IMR-90 (cell line): Measurements from ENCODE around the gene PSMA2. TPM values are rescaled to one million over a fixed set of nuclear protein-coding genes. Genes with fewer than 3 reads are reported as not detected.

Source experiments
- ATAC-seq: fragments of 200-7000 bp; cut with Tn5 transposase; 2 replicates; pipeline ENCODE4 v1.9.1; 2020; ENCODE audit warnings: low read depth, mild to moderate bottlenecking, moderate library complexity
- BruUV-seq: library from RNA; stranded (reverse); fragments of 400-500 nt; replicated peaks from 2 replicates; lab custom pipeline; 2021; lab: Mats Ljungman, UMichigan
- CTCF ChIA-PET: fragments of 300-600 bp; formaldehyde crosslinking; extraction: SDS; loops from one replicate; lab custom pipeline; 2021; ENCODE audit warnings: antibody characterized with exemption; lab: Yijun Ruan, JAX
- POLR2A ChIA-PET: fragments of 300-600 bp; sonication (Branson Sonifier 250); formaldehyde crosslinking; loops from one replicate; lab custom pipeline; 2022; ENCODE audit warnings: antibody characterized with exemption; ENCODE audit not compliant: unreplicated experiment; lab: Charles Lee
- DNase-seq: peaks from one replicate; pipeline ENCODE4 v3.0.0; 2013
- H2AFZ ChIP-seq: replicated peaks from 2 replicates; pipeline ENCODE3; 2013; ENCODE audit warnings: low read length, mild to moderate bottlenecking; ENCODE audit not compliant: poor library complexity
- H2AK5ac ChIP-seq: 2 replicates; pipeline ENCODE4 v1.6.1; 2013; ENCODE audit warnings: low read depth, low read length, inconsistent platforms
- H2AK9ac ChIP-seq: replicated peaks from 2 replicates; pipeline ENCODE3; 2013; ENCODE audit warnings: mild to moderate bottlenecking, low read depth, low read length, moderate library complexity; ENCODE audit not compliant: poor library complexity
- H2BK120ac ChIP-seq: 2 replicates; pipeline ENCODE4 v1.6.1; 2013; ENCODE audit warnings: low read depth, low read length, inconsistent platforms
- H2BK15ac ChIP-seq: 3 replicates; pipeline ENCODE4 v1.6.1; 2013; ENCODE audit warnings: low read depth, low read length, inconsistent platforms
- H2BK20ac ChIP-seq: 2 replicates; pipeline ENCODE4 v1.6.1; 2013; ENCODE audit warnings: low read depth, mild to moderate bottlenecking, inconsistent platforms, low read length, moderate library complexity
- H2BK5ac ChIP-seq: 2 replicates; pipeline ENCODE4 v1.6.1; 2013; ENCODE audit warnings: mild to moderate bottlenecking, low read depth, low read length, inconsistent platforms; ENCODE audit not compliant: poor library complexity, severe bottlenecking
- H3K14ac ChIP-seq: replicated peaks from 2 replicates; pipeline ENCODE4 v1.6.1; 2013; ENCODE audit warnings: low read depth, low read length, inconsistent platforms
- H3K18ac ChIP-seq: 2 replicates; pipeline ENCODE4 v1.6.1; 2013; ENCODE audit warnings: low read depth, low read length, control low read depth
- H3K23ac ChIP-seq: 2 replicates; pipeline ENCODE4 v1.6.1; 2013; ENCODE audit warnings: low read depth, low read length, inconsistent platforms
- H3K27ac ChIP-seq: 2 replicates; pipeline ENCODE4 v1.5.1; 2013; ENCODE audit warnings: mild to moderate bottlenecking, control low read depth, low read length; ENCODE audit not compliant: insufficient read depth
- H3K27me3 ChIP-seq: 2 replicates; pipeline ENCODE4 v1.6.1; 2013; ENCODE audit warnings: low read length; ENCODE audit not compliant: control insufficient read depth, insufficient read depth
- H3K36me3 ChIP-seq: 2 replicates; pipeline ENCODE4 v1.6.1; 2013; ENCODE audit warnings: low read length, mixed read lengths; ENCODE audit not compliant: control insufficient read depth, insufficient read depth
- H3K4ac ChIP-seq: 2 replicates; pipeline ENCODE4 v1.6.1; 2013; ENCODE audit warnings: low read depth, low read length, inconsistent platforms
- H3K4me1 ChIP-seq: 2 replicates; pipeline ENCODE4 v1.6.1; 2013; ENCODE audit warnings: low read length, mixed read lengths; ENCODE audit not compliant: control insufficient read depth, insufficient read depth
- H3K4me2 ChIP-seq: 2 replicates; pipeline ENCODE4 v1.6.1; 2013; ENCODE audit warnings: low read depth, mild to moderate bottlenecking, control low read depth, low read length, moderate library complexity
- H3K4me3 ChIP-seq: 2 replicates; pipeline ENCODE4 v1.5.1; 2013; ENCODE audit warnings: low read depth, mild to moderate bottlenecking, control low read depth, low read length, moderate library complexity; ENCODE audit not compliant: insufficient read depth
- H3K56ac ChIP-seq: 2 replicates; pipeline ENCODE4 v1.6.1; 2013; ENCODE audit warnings: low read length, inconsistent platforms; ENCODE audit not compliant: insufficient read depth; ENCODE audit errors: extremely low read depth
- H3K79me1 ChIP-seq, 2 experiments: 2 replicates each; pipeline ENCODE4 v1.6.1; 2013; ENCODE audit warnings: low read length in 2 of 2, inconsistent platforms in 1 of 2, low read depth in 1 of 2
- H3K9ac ChIP-seq: 2 replicates; pipeline ENCODE4 v1.6.1; 2013; ENCODE audit warnings: low read depth, low read length, control low read depth
- H3K9me1 ChIP-seq: 2 replicates; pipeline ENCODE4 v1.6.1; 2013; ENCODE audit warnings: low read length, inconsistent platforms; ENCODE audit not compliant: insufficient read depth
- H3K9me3 ChIP-seq: 2 replicates; pipeline ENCODE4 v1.6.1; 2013; ENCODE audit warnings: low read length; ENCODE audit not compliant: control insufficient read depth, insufficient read depth
- H4K20me1 ChIP-seq: 2 replicates; pipeline ENCODE4 v1.6.1; 2013; ENCODE audit warnings: low read length, inconsistent platforms; ENCODE audit not compliant: insufficient read depth
- H4K5ac ChIP-seq: 2 replicates; pipeline ENCODE4 v1.6.1; 2013; ENCODE audit warnings: mild to moderate bottlenecking, low read depth, low read length, control low read depth
- H4K8ac ChIP-seq, 2 experiments: 2 replicates each; pipeline ENCODE4 v1.6.1; 2013; ENCODE audit warnings: low read depth in 2 of 2, low read length in 2 of 2, control low read depth in 1 of 2, inconsistent platforms in 1 of 2
- H4K91ac ChIP-seq: 2 replicates; pipeline ENCODE4 v1.6.1; 2013; ENCODE audit warnings: low read depth, low read length, inconsistent platforms; ENCODE audit not compliant: insufficient read depth
- BHLHE40 ChIP-seq: fragments of 150-350 bp; IDR thresholded peaks from 2 replicates; pipeline ENCODE4 v1.6.1; 2016; ENCODE audit warnings: mild to moderate bottlenecking, low read depth, low read length
- MAZ ChIP-seq: IDR thresholded peaks from 2 replicates; pipeline ENCODE4 v1.6.1; 2012; ENCODE audit warnings: low read depth, mild to moderate bottlenecking, low read length, improper control_type of control experiment, moderate library complexity, borderline replicate concordance
- RCOR1 ChIP-seq: IDR thresholded peaks from 2 replicates; pipeline ENCODE4 v1.6.1; 2012; ENCODE audit warnings: mild to moderate bottlenecking, low read length, improper control_type of control experiment; ENCODE audit not compliant: insufficient replicate concordance
- WGBS, 2 experiments: methylation state at CpG; one replicate each; pipeline versions ENCODE4 v1.1.5 to v1.1.7; 2013; ENCODE audit warnings: missing lambda C conversion rate in 2 of 2; ENCODE audit not compliant: insufficient read length in 1 of 2; ENCODE audit errors: extremely low coverage in 2 of 2; 5-methylcytosine and 5-hydroxymethylcytosine counted together
- dilution Hi-C: fragments of 300-500 bp; cut with HindIII; formaldehyde crosslinking; loops from one replicate; pipeline ENCODE4 v1.14.3; 2018; ENCODE audit warnings: low sequenced_read_pairs; ENCODE audit not compliant: unreplicated experiment
- in situ Hi-C: fragments of 300-500 bp; cut with MboI; formaldehyde crosslinking; loops from 3 replicates; pipeline ENCODE4 v1.14.3; 2019; ENCODE audit warnings: low sequenced_read_pairs, inconsistent platforms, mixed read lengths
- intact Hi-C: fragments of 100-400 bp; cut with micrococcal nuclease; formaldehyde crosslinking; loops from 2 replicates; pipeline ENCODE4 v1.10.0; 2022
- polyA plus RNA-seq, 3 experiments: library from polyadenylated mRNA; depleted of rRNA; stranded (reverse); fragments of >200 nt; gene quantifications; 2 replicates each; pipeline ENCODE4 v1.2.3, GENCODE V29; 2012; ENCODE audit warnings: low replicate concordance in 1 of 3
- total RNA-seq: library from RNA; depleted of rRNA; stranded (reverse); fragments of >200 nt; gene quantifications from 2 replicates; pipeline ENCODE4 v1.2.3, GENCODE V29; 2012
- TF ChIP-seq, protein P1 (sequence below): fragments of 150-350 bp; IDR thresholded peaks from 2 replicates; pipeline ENCODE4 v1.6.1; 2016; ENCODE audit warnings: low read depth, mild to moderate bottlenecking, low read length, moderate library complexity, borderline replicate concordance

Gene PSMA2
- total and polyA plus RNA-seq, 2 of the 4 experiments (the other 2 are of a cell fraction), result 106 to 138 TPM

DNA sequence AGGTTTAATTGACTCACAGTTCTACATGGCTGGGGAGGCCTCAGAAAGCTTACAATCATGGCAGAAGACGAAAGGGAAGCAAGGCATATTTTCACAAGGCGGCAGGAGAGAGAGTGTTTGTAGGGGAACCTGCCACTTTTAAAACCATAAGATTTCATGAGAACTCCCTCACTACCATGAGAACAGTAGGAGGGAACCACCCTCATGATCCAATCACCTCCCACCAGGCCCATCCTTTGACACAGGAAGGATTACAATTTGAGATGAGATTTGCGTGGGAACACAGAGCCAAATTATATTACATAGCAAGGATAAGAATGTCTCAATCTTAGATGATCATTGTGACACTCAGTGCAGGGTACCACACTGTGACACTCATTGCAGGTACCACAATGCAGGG, 44.4 kb upstream of the PSMA2 start:
- Histone ChIP-seq H2AFZ (no peak overlapping the region), H3K14ac (no peak overlapping the region), H4K20me1 (no peaks in the 10 kb centered on the region), H2BK5ac (no peak overlapping the region), H3K9ac (no peak overlapping the region), H4K91ac (no peak overlapping the region), H3K4me3 (no peak overlapping the region), H2AK9ac (no peak overlapping the region), H3K4ac (no peak overlapping the region), H3K79me1 (no peaks in the 10 kb centered on the region), H3K56ac (no peak overlapping the region), H3K18ac (no peak overlapping the region), H4K8ac (no peak overlapping the region), H3K27me3 (peaks cover 4% of the 10 kb centered on the region; the same call in 1 of the 2 replicates), H2AK5ac (no peak overlapping the region), H3K9me3 (no peaks in the 10 kb centered on the region), H2BK15ac (no peak overlapping the region), H4K5ac (no peak overlapping the region), H2BK20ac (no peak overlapping the region), H3K23ac (no peak overlapping the region), H3K9me1 (no peaks in the 10 kb centered on the region), H3K27ac (no peak overlapping the region), H3K4me2 (no peak overlapping the region), H3K4me1 (peaks cover 2% of the 10 kb centered on the region; the same call in 1 of the 2 replicates), H3K36me3 (no peaks in the 10 kb centered on the region), H2BK120ac (no peak overlapping the region)
- CTCF ChIA-PET, result no interaction called here
- ATAC-seq, result no peak
- dilution Hi-C loops (no loop called here), intact Hi-C loops (no loop called here), in situ Hi-C loops (no loop called here)
- no CpG with 5 or more reads among the region's 3 CpGs for WGBS, 2 experiments
- no TSS peak for BruUV-seq
- DNase-seq, result no peak
- TF ChIP-seq RCOR1 (no peak), BHLHE40 (no peak), MAZ (no peak)
- TF ChIP-seq, protein P1, sequence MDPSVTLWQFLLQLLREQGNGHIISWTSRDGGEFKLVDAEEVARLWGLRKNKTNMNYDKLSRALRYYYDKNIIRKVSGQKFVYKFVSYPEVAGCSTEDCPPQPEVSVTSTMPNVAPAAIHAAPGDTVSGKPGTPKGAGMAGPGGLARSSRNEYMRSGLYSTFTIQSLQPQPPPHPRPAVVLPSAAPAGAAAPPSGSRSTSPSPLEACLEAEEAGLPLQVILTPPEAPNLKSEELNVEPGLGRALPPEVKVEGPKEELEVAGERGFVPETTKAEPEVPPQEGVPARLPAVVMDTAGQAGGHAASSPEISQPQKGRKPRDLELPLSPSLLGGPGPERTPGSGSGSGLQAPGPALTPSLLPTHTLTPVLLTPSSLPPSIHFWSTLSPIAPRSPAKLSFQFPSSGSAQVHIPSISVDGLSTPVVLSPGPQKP, result no peak
- POLR2A ChIA-PET, result no interaction called here
